Sciatic nerve (tissue), 2 donors: ENCODE results near the gene TMEM98. TPM values are rescaled to one million over a fixed set of nuclear protein-coding genes. Genes with fewer than 3 reads are reported as not detected.
A peak's percentile ranks its signal among the peaks of the same experiment; 100 is the strongest.
"Not testable (repeated sequence)": the region's sequence is repeated elsewhere in the genome, so short reads cannot be mapped to it uniquely, and the experiment has no call there.

Experiments
- ATAC-seq: fragments of 200-7000 bp; cut with Tn5 transposase; one replicate; pipeline ENCODE4 v1.9.1; 2020; ENCODE audit warnings: mild to moderate bottlenecking, moderate library complexity
- DNase-seq: peaks from one replicate; pipeline ENCODE4 v3.0.0-alpha.2; 2020; ENCODE audit warnings: low spot score
- intact Hi-C: fragments of 100-400 bp; cut with DNase I; formaldehyde crosslinking; loops from one replicate; pipeline ENCODE4 v1.14.2; 2022
- total RNA-seq: library from RNA; stranded (reverse); fragmentation: NEBNext Ultra II Directional; extraction: Animal tissue kit (Norgen Biotek cat#: 25700); gene quantifications from one replicate; pipeline ENCODE4 v1.2.1, GENCODE V29; 2021
- donor health status: DM: no; HTN: no; CAD: no.
- donor health status: DM: no; HTN: no; CAD: no.

Gene TMEM98
- total RNA-seq, 1 donor from 2014 or later = 123 TPM

DNA sequence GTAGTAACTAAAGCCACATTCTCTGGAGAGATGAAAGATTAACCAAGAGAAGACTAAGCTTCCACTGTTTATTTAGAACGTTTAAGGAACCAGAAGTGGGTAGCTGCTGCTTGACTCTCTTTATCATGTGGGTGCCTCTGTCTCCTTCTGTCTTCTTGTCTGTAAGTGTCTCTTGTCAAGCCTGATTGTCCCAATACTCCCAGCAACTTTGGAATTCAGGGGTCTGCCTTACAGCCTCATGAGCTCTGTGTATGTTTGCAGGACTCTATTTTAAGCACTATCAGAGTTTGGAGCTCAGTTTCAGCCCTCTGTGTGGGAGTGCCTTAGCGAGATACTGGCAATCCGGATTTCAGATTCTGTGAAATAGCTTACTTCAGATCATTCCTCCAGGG lies 34.4 kb downstream of the TMEM98 start:
- DNase-seq = no peak
- intact Hi-C loops = no loop called here
- ATAC-seq = no peak

DNA sequence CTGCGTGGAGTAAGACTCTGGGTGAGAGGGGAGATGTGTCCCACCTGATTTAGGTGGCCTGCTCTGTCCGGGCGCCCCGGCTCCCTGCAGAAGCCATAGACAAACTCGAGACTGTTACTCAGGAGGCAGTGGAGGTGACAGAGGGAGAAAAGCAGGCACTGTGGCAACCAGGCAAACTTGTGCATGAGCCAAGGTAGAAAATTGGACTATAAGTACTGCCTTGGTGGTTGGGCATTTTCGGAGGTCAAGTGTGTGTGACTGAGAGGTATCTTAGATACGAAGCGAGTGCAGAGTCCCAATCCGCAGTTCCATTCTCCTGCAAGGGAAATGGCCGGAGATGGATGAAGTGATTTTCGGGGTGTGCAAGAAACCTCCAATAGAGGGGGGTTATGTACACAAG lies 36.6 kb downstream of the TMEM98 start:
- intact Hi-C loops = no loop called here
- no peak for ATAC-seq
- no peak for DNase-seq

DNA sequence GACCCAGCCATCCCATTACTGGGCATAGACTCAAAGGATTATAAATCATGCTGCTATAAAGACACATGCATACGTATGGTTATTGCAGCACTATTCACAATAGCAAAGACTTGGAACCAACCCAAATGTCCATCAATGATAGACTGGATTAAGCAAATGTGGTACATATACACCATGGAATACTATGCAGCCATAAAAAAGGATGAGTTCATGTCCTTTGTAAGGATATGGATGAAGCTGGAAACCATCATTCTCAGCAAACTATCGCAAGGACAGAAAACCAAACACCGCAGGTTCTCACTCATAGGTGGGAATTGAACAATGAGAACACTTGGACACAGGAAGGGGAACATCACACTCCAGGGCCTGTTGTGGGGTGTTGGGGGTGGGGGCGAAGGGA lies 41.3 kb downstream of the TMEM98 start:
- DNase-seq, ATAC-seq, intact Hi-C loops: not testable (repeated sequence)

DNA sequence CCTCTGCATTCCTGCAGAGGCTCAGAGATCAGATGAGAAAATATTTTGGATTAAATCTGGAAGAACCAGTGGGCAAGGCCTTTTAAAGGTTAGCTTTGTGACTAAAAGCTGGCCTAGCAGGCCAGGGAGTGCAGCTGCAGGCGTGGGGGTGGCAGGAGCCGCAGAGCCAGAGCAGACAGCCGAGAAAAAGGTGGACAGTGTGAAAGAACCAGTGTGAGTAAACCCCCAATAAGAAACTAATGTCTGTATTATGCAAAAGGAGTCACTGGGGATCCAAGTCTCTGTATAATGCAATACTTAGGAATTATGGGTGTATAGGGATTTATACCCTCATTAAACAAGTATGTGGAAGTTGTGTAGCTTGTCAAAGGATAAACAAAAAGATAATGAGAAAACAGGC lies 42.3 kb downstream of the TMEM98 start:
- no peak for DNase-seq
- peak; percentile 94 for ATAC-seq
- intact Hi-C loops = no loop called here

DNA sequence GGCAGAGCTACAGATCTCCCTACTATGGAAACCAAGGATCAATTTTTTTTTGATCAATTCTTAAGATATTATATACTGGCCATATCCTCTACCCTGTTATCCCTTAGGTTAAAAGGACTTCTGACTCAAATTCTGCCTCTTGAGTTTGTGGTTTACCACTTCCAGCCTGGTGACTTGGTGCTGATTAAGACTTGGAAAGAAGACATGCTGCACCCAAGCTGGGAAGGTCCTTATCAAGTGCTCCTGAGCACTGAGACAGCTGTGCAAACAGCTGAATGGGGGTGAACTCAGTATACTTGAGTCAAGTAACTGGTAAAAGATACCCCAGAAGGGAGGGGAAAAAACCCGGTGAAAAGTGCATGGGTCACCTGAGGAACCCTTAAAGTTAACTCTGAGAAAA lies 43.2 kb downstream of the TMEM98 start:
- ATAC-seq (no peak), DNase-seq (no peak)
- intact Hi-C loops = no loop called here

DNA sequence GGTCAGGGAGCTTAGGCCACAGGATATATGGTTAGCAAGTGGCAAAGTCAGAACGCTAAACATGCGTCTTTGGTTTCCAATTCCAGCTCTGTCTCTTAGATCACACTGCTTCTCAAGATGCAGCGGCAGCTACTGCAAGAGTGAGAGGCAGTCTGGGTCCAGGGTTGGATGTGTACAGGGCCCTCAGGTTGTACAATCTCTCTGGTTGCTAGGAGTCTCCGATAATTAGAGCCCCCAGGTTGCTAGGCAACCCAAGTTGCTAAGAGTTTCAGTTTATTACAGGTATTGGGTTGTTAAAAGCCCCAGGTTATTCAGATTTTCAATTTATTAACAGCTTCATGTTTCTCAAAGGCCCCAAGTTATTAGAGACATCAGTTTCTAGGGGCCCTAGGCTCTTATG lies 48.2 kb downstream of the TMEM98 start:
- intact Hi-C loops = no loop called here
- ATAC-seq = no peak
- DNase-seq = no peak

DNA sequence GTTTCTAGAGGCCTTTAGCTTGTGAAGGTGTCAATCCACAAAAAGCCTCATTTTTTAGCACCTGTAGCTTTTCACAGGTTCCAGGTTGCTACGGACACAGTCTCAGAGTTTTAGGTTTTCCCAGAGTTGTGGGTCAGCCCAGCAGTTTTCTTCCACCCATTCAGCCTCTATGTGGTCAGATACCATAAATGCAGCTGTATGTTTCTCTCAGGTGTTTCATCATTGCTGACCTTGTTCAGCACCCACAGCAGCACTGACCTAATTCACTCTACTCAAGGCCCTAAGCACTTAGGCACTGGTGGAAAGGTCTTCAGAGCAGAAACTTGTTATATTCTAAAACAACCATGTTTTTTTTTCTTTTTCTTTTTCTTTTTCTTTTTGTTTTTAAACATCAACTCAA lies 48.7 kb downstream of the TMEM98 start:
- intact Hi-C loops = no loop called here
- DNase-seq (no peak), ATAC-seq (no peak)

DNA sequence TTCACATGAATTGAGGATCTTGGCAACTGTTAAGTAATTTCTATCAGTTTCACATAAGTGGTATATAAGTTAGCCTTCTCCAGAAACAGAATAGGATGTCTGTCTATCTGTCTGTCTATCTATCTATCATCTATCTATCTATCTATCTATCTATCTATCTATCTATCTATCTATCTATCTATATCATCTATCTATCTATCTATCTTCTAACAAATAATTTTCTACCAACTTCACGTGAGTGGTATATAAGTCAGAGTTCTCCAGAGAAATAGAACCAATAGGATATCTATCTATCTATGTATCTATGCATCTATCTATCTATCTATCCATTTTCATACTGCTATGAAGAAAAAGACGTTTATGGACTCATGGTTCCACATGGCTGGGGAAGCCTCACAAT lies 52.3 kb downstream of the TMEM98 start:
- DNase-seq (no peak), ATAC-seq (no peak)
- intact Hi-C loops = no loop called here

DNA sequence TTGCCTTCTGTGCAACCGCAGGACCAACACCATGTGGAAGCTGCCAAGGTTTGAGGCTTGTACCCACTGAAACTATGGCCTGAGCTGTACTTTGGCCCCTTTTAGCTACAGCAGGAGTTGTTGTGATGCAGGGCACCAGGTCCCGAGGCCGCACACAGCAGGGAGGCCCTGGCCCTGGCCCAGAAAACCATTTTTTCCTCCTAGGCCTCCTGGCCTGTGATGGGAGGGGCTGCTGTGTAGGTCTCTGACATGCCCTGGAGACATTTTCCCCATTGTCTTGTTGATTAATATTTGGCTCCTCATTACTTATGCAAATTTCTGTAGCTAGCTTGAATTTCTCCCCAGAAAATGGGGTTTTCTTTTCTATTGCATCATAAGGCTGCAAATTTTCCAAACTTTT lies 53.7 kb downstream of the TMEM98 start:
- ATAC-seq, intact Hi-C loops, DNase-seq: not testable (repeated sequence)

DNA sequence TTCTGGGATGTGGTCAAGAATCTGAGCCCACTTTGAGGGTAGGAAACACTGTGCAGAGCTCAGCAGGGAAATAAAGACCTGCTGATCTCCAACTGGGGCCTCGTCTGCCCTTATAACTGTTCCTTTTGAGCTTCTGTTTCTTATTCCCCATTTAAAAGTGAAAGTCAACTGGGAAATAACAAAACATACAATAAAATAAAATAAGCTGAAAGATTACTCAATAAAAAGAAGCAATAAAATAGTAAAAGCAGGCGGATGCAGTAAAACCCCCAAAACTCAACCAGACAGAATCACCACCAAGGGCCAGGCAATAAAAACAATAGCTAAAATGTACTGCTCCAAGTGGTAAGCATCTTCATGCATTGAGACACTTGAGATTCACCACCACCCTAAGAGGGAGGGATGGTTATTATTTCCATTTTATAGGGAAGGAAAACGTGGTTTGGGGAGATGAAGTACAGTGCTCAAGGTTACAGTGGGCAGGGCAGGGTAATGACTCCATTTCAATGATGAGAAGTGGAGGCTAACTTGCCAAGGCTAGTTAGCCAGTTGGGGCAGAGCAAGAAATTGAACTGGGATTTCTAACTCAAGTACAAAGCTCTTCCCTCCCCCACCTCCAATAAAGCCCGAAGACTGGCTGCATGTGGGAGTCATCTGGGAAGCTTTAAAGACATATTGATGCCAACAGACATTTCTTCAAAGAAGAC lies 57.2 kb downstream of the TMEM98 start:
- intact Hi-C loops = no loop called here
- no peak for ATAC-seq
- no peak for DNase-seq

DNA sequence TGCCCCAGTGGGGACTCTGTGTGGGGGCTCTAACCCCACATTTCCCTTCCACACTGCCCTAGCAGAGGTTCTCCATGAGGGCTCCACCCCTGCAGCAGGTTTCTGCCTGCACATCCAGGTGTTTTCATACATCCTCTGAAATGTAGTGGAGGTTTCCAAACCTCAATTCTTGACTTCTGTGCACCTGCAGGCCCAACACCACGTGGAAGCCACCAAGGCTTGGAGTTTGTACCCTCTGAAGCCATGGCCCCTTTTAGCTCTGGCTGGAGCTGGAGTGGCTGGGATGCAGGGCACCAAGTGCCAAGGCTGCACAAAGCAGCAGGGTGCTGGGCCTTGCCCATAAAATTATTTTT lies 59.5 kb downstream of the TMEM98 start:
- ATAC-seq, intact Hi-C loops, DNase-seq: not testable (repeated sequence)

DNA sequence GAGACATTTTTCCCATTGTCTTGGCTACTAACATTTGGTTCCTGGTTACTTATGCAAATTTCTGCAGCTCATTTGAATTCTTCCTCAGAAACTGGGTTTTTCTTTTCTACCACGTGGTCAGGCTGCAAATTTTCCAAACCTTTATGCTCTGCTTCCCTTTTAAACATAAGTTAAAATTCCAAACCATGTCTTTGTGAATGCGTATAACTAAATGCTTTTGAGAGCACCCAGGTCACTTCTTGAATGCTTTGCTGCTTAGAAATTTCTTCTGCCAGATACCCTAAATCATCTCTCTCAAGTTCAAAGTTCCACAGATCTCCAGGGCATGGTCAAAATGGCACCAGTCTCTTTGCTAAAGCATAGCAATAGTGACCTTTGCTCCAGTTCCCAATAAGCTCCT lies 59.9 kb downstream of the TMEM98 start:
- intact Hi-C loops, ATAC-seq, DNase-seq: not testable (repeated sequence)

DNA sequence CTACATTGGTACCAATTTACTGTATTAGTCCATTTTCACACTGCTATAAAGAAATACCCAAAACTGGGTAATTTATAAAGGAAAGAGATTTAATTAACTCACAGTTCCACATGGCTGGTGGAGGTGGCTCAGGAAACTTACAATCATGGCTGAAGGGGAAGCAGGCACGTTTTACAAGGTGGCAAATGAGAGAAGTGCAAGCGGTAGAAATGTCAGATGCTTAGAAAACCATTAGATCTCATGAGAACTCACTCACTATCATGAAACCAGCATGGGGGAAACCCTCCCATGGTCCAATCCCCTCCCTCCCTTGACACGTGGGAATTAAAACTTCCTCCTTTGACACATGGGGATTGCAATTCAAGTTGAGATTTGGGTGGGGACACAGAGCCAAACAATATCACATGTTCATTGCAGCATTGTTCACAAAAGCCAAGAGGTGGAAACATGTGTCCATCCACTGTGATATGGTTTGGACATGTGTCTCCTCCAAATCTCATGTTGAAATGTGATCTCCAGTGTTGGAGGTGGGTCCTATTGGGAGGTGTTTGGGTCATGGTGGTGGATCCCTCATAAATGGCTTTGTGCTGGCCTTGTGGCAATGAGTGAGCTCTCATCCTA lies 60.6 kb downstream of the TMEM98 start:
- ATAC-seq (no peak), DNase-seq (no peak)
- intact Hi-C loops = no loop called here

DNA sequence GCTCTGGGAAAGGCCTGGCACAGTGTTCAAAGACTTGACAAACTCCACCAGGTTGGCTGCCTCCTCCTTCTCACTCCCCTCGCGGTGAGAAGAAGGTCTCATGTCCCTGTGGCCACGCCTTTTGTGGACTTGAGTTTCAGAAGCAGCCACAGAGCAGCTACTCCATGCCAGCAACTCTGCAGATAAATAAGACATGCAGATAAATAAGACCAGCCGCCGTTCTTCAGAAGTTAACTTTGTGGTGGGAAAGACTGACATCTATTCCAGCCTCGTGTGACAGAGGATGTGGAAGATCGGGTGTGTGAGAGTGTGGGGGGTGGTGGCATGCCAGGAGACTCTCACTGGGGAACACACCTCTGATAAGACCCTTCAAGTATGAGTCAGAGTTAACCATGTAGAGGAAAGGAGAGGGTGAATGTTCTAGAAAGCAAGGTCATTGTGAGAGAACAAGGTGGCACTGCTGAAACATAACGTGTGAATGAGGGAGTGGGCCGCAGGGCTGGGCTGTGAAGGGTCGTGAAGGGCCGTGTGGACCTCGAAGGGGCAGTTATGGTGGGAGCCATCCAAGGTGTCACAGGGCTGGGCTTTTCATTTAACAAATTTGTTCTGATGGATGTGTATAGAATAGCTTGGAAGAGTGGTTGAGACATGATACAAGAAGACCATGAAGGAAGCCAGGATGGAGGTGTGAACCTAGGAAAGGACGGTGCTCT lies 64.5 kb downstream of the TMEM98 start:
- ATAC-seq (no peak), DNase-seq (no peak)
- intact Hi-C loops = no loop called here

DNA sequence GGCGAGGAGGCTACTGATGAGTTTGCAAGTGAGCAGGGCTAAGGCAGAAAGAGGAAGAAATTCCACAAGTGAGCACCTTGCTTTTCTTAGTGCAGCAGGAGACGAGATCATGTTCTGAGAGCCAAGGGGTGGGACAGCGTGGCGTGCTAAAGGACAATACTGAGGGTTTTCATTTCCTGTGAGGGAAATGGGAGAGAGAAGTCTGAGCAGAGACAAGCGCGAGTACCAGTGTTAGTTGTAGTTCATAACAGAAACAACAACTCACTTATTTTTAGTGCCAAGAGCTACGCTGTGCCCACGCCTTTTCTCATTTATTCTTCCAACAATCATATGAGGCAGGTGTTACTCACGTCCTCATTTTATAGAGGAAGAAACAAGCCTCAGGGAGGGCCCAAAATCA lies 66.0 kb downstream of the TMEM98 start:
- intact Hi-C loops = no loop called here
- ATAC-seq (no peak), DNase-seq (no peak)

Other genes starting within 250 kb of the TMEM98 start
- 57.8 TPM for gene MYO1D, start 51.0 kb upstream of the TMEM98 start, total RNA-seq
- 1.2 TPM for gene SPACA3, start 63.7 kb downstream of the TMEM98 start, total RNA-seq